Measurements from ENCODE around the gene SEMA3B.
A peak's percentile ranks its signal among the peaks of the same experiment; 100 is the strongest.

Gene SEMA3B

DNA sequence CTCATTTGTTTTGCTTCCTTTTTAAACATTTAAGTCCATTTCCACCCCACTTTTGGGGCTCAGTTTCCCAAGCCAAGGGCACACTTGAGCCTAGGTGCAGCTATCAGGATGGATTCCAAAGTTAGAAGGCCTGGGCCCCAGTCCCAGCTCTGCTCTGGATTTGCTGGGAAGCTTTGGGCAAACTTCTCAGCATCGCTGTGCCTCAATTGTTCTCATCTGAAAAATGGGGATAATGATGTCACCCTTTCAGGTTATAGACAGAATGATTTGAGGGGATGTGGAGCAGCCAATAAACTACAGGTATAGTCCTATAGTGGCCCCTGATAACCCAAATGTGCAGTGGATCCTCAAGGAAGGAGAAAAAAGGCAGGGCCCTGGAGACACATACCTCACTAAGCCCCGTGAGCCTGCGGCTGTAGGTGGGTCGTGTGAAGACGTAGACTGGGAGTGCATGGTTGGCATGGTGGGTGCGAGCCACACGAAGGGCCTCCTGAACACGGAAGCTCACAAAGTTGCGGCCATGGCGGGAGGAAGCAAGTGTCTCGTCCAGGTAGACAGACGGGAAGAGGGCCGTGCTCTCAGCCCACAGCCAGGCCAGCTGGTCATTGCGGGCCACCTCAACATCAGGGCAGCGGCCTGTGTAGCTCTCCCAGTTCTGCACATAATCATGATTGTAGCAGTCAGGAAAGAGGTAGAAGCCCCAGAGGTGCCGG is 50.4 kb downstream of the SEMA3B start:
- TF ChIP-seq, protein P1, sequence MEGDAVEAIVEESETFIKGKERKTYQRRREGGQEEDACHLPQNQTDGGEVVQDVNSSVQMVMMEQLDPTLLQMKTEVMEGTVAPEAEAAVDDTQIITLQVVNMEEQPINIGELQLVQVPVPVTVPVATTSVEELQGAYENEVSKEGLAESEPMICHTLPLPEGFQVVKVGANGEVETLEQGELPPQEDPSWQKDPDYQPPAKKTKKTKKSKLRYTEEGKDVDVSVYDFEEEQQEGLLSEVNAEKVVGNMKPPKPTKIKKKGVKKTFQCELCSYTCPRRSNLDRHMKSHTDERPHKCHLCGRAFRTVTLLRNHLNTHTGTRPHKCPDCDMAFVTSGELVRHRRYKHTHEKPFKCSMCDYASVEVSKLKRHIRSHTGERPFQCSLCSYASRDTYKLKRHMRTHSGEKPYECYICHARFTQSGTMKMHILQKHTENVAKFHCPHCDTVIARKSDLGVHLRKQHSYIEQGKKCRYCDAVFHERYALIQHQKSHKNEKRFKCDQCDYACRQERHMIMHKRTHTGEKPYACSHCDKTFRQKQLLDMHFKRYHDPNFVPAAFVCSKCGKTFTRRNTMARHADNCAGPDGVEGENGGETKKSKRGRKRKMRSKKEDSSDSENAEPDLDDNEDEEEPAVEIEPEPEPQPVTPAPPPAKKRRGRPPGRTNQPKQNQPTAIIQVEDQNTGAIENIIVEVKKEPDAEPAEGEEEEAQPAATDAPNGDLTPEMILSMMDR (conservative IDR thresholded peaks at IDR 0.05): no peak
- peak overlapping the region; percentile 97 for H3K27ac ChIP-seq

DNA sequence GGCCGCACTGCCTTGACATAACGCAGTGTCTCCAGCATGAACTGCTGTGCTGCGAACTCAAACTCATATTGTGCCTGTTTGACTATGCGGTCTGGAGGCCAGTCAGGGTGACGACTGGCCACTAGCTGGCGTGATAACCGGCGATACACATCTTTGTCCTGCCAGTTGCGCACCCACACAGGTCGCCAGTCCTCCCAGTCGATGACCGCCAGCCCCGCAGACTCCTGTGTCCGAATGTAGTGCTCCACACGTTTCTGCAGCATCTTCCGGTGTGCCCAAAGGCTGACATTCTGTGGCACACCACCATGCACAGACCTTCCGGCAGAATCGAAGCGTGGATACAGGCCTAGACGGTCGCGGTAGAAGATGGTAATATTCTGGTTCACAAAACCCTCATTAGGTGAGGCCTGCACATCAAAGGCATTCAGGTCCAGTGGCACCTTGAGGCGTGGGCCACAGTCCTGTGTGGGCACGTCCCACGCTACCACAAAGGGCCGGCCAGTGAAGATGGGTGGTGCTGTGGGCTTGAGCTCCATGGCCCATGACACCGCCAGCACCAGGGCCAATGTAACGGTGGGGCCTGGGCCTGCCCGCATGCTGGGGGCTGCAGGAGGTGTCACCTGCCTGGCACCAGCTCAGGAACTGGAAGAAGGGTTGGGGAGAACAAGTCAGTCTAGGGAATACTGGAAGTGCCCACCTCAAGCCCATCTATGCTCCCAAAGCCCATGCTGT is 51.1 kb downstream of the SEMA3B start:
- peak overlapping the region; percentile 97 for H3K27ac ChIP-seq
- TF ChIP-seq, protein P1 (conservative IDR thresholded peaks at IDR 0.05): 0 out of 2 replicates have a peak, but pooled peaks have one; percentile 8

DNA sequence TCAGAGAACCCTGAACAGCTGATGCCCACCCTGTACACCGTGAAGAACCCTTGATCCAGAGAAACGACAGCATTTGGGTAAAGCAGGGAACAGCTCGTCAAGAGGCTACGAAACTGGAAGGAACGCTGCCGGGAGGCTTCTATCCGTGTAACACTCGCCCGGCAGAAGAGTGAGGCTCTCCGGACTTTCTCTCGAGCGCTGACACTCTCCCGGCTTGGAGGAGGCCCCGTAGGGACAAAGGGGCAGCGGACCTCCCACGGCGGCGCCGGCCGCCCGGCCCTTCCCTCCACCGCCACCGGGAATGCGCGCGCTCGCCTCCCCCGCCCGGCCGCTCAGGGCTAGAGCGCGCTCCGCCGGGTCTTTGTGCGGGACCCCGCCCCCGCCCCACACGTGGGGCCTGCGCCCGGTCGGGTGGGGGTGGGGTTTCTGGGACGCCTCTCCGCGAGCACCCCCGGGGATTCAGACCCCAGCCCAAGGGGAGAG is 51.9 kb downstream of the SEMA3B start:
- H3K27ac ChIP-seq: peak overlapping the region; percentile 97
- TF ChIP-seq, protein P1 (conservative IDR thresholded peaks at IDR 0.05): no peak

DNA sequence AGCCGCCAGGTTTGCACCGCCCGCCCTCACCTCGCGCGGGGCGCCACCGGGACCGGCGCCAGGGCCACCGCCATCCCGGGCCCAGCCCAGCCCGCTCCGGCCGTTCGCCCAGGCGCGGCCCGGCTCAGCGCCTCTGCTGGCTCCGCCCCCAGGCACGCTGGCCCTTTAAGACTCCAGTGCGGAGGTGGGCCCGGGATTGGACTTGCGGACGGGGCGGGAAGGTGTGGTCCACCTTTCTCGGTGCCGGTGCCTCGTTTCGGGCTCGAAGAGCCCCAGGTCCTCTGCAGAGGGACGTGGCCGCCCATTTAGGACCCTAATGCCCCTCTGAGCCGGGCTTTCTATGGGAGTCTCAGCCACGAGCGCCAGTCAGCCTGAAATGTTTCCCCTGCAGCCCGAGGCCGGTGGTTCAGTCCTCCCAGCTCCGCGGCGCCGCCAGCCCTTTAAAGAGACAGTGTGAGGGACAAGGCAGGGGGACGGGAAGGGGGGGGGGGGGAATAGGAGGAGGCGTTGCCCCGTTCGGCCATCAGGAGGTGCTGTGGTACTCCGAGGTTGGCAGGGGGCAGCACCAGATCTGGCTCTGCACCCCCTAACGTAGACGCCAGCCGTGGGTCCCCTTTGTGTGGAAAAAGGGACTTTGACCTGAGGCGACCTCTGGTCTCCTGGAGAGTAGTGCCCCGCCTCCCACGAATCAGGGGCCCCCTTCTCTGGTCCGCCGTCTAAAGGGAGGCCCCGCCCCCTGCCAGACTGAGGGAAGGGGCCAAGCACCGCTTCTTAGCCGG is 52.6 kb downstream of the SEMA3B start:
- H3K27ac ChIP-seq: peak overlapping the region; percentile 97
- TF ChIP-seq, protein P1 (conservative IDR thresholded peaks at IDR 0.05): peak; percentile 74

DNA sequence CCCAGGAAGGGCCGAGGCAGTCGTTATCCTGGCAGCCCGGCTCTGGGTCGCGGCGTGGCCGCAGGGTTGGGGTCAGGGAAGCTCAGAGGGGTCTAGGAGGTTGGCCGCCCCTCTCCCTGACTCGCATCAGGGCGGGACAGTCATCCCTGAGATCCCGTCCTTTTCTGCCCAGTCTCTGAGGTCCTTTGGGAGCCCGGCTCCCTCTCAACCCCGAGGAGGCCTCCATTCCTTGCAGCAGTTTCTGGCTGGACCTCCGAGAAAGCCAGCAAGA is 53.1 kb downstream of the SEMA3B start:
- H3K27ac ChIP-seq: peak overlapping the region; percentile 97
- TF ChIP-seq, protein P1 (conservative IDR thresholded peaks at IDR 0.05): no peak; the same call in 1 of the 2 replicates

DNA sequence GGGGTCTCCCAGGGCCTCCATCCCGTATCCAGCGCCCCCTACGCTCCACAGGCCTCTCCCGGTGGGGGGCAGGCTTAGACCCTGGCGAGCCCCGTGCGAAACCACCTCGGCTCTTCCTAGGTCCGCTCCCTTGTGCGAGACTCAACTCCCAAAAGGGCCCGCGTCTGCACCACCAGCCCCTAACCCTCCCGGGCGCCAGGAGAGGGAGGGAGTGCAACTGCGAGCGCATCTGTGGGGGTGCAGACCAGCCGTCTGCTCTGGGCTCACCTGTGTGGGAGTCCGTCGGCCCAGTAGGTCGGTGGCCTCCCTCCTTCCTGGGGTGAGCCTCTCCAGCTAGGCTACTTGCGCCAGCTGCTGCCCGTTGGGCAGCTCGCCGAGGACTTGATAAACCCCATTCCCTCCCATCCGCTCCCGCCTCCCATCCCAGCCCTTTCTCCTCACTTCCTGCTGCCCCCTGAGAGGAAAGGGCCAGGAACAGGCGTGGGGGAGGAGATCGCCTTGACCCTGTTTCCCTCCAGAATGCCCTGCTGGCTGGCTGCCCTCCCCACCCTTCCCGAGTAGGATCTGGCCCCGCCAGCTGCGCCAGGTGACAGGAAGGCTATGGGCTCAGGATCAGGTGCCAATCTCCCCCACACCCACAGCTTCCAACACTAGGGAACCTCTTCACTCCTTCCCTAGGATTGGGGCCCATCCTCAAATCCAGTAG is 53.6 kb downstream of the SEMA3B start, which contains the start of gene HYAL2:
TSS of gene HYAL2 (minus strand) at position 360 of the 706 bp plus-strand sequence. CDS start 2,256 bp downstream, outside the sequence.
- TF ChIP-seq, protein P1 (conservative IDR thresholded peaks at IDR 0.05): no peak
- peak within 1 kb of the TSS; percentile 97 for H3K27ac ChIP-seq
